ENCODE results near the gene CRB3. TPM values are rescaled to one million over a fixed set of nuclear protein-coding genes. Genes with fewer than 3 reads are reported as not detected.

Gene CRB3
- total and polyA plus RNA-seq, 9 of the 15 experiments (the other 6 are each of a cell fraction or from before 2014, with no cell fraction given), result 0.49 TPM; not detected in 8

DNA sequence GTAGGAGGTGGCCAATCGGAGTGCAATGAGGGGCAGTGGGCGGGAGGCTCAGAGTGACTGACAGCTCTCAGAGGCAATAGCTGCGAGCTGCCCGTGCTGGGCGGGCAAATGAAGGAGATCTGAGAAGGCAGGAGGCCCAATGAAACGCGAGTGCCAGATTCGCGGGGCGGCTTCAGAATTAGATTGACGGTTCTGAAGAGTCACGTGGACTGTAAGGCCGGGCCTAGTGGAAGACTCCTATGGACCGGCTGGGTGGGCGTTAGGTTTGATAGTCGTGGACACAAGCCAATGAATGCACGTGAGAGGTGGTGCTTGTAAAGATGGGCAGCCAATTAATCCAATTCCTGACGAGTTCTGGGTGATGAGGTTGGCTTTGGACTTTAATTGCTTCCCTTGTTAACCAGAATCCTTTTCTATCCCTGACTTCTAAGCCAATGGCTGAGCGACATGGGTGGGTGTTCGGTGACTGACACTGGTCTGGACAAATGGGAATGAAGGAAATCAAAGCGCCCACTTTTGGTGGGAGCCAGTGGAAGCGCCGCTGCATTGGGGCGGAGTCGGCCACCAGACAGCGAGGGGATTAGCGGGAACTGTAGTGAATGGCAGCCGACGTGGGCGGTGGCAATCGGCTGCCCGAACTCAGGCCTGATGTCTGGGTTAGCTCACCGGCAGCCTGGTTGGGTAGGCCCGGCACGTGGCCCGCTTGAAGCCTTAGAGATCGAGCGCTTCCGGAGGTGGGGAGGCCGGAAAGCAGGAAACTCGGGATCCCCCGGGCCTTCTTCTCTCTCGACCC, 38.9 kb upstream of the CRB3 start (continued):
- TF ChIP-seq, protein P1, sequence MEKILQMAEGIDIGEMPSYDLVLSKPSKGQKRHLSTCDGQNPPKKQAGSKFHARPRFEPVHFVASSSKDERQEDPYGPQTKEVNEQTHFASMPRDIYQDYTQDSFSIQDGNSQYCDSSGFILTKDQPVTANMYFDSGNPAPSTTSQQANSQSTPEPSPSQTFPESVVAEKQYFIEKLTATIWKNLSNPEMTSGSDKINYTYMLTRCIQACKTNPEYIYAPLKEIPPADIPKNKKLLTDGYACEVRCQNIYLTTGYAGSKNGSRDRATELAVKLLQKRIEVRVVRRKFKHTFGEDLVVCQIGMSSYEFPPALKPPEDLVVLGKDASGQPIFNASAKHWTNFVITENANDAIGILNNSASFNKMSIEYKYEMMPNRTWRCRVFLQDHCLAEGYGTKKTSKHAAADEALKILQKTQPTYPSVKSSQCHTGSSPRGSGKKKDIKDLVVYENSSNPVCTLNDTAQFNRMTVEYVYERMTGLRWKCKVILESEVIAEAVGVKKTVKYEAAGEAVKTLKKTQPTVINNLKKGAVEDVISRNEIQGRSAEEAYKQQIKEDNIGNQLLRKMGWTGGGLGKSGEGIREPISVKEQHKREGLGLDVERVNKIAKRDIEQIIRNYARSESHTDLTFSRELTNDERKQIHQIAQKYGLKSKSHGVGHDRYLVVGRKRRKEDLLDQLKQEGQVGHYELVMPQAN (IDR thresholded peaks at IDR 0.05; ENCODE audit: borderline replicate concordance), result no peak
- peak; percentile 99 for TF ChIP-seq NFYB (IDR thresholded peaks at IDR 0.05; ENCODE audit: extremely low read depth, insufficient read length)
- no peak for TF ChIP-seq FOSL1 (tag; conservative IDR thresholded peaks at IDR 0.05)
- TF ChIP-seq PRMT5 (CRISPR knock-in tag; IDR thresholded peaks at IDR 0.05), result 0 out of 2 replicates have a peak, but pooled peaks have one; percentile 44
- no peak for TF ChIP-seq MAFG (tag; conservative IDR thresholded peaks at IDR 0.05)
- no peak for TF ChIP-seq ZFP36 (IDR thresholded peaks at IDR 0.05; ENCODE audit: low read depth, low read length, partially characterized antibody)
- TF ChIP-seq NR2C2 (CRISPR knock-in tag; IDR thresholded peaks at IDR 0.05), result peak; percentile 54; the same call in 1 of the 2 replicates
- TF ChIP-seq NR2C2 (tag; IDR thresholded peaks at IDR 0.05), result peak; percentile 84
- TF ChIP-seq KDM4B (IDR thresholded peaks at IDR 0.05; ENCODE audit: borderline replicate concordance in 2 of 2, low read depth in 1 of 2), result peak in 1 of 2 experiments; percentile 70; a peak in 1 of 4 replicates
- TF ChIP-seq, protein P2, sequence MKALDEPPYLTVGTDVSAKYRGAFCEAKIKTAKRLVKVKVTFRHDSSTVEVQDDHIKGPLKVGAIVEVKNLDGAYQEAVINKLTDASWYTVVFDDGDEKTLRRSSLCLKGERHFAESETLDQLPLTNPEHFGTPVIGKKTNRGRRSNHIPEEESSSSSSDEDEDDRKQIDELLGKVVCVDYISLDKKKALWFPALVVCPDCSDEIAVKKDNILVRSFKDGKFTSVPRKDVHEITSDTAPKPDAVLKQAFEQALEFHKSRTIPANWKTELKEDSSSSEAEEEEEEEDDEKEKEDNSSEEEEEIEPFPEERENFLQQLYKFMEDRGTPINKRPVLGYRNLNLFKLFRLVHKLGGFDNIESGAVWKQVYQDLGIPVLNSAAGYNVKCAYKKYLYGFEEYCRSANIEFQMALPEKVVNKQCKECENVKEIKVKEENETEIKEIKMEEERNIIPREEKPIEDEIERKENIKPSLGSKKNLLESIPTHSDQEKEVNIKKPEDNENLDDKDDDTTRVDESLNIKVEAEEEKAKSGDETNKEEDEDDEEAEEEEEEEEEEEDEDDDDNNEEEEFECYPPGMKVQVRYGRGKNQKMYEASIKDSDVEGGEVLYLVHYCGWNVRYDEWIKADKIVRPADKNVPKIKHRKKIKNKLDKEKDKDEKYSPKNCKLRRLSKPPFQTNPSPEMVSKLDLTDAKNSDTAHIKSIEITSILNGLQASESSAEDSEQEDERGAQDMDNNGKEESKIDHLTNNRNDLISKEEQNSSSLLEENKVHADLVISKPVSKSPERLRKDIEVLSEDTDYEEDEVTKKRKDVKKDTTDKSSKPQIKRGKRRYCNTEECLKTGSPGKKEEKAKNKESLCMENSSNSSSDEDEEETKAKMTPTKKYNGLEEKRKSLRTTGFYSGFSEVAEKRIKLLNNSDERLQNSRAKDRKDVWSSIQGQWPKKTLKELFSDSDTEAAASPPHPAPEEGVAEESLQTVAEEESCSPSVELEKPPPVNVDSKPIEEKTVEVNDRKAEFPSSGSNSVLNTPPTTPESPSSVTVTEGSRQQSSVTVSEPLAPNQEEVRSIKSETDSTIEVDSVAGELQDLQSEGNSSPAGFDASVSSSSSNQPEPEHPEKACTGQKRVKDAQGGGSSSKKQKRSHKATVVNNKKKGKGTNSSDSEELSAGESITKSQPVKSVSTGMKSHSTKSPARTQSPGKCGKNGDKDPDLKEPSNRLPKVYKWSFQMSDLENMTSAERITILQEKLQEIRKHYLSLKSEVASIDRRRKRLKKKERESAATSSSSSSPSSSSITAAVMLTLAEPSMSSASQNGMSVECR (CRISPR knock-in tag; IDR thresholded peaks at IDR 0.05), result peak; percentile 35; the same call in 1 of the 2 replicates
- TF ChIP-seq ZKSCAN8 (CRISPR knock-in tag; IDR thresholded peaks at IDR 0.05), result no peak
- no peak for TF ChIP-seq NCOA1 (IDR thresholded peaks at IDR 0.05; ENCODE audit: low read depth)
- TF ChIP-seq NR2F6 (CRISPR knock-in tag; IDR thresholded peaks at IDR 0.05), result no peak
- TF ChIP-seq, protein P3, sequence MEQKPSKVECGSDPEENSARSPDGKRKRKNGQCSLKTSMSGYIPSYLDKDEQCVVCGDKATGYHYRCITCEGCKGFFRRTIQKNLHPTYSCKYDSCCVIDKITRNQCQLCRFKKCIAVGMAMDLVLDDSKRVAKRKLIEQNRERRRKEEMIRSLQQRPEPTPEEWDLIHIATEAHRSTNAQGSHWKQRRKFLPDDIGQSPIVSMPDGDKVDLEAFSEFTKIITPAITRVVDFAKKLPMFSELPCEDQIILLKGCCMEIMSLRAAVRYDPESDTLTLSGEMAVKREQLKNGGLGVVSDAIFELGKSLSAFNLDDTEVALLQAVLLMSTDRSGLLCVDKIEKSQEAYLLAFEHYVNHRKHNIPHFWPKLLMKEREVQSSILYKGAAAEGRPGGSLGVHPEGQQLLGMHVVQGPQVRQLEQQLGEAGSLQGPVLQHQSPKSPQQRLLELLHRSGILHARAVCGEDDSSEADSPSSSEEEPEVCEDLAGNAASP (IDR thresholded peaks at IDR 0.05), result no peak
- TF ChIP-seq, protein P4, sequence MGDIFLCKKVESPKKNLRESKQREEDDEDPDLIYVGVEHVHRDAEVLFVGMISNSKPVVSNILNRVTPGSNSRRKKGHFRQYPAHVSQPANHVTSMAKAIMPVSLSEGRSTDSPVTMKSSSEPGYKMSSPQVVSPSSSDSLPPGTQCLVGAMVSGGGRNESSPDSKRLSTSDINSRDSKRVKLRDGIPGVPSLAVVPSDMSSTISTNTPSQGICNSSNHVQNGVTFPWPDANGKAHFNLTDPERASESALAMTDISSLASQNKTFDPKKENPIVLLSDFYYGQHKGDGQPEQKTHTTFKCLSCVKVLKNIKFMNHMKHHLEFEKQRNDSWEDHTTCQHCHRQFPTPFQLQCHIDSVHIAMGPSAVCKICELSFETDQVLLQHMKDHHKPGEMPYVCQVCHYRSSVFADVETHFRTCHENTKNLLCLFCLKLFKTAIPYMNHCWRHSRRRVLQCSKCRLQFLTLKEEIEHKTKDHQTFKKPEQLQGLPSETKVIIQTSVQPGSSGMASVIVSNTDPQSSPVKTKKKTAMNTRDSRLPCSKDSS (IDR thresholded peaks at IDR 0.05; ENCODE audit: low read depth, partially characterized antibody), result no peak
- peak; percentile 35; the same call in 1 of the 2 replicates for TF ChIP-seq SOX6 (IDR thresholded peaks at IDR 0.05)
- TF ChIP-seq ZNF830 (CRISPR knock-in tag; IDR thresholded peaks at IDR 0.05), result no peak
- TF ChIP-seq MBD2 (IDR thresholded peaks at IDR 0.05; ENCODE audit: borderline replicate concordance, low read depth), result peak; percentile 99
- no peak for TF ChIP-seq ZNF408 (CRISPR knock-in tag; IDR thresholded peaks at IDR 0.05; ENCODE audit: low read depth)

Measured in K562 (cell line).